Breast epithelium (tissue), 3 donors: Measurements from ENCODE around the gene HJURP.

ENCODE experiments used
- CTCF ChIP-seq, 3 donors: fragments of 450-650 bp; IDR thresholded peaks; one replicate each; pipeline ENCODE4 v1.5.1; 2016 to 2017; ENCODE audit warnings: antibody characterized with exemption in 3 of 3, mild to moderate bottlenecking in 3 of 3, moderate library complexity in 3 of 3
- POLR2A ChIP-seq: fragments of 450-650 bp; IDR thresholded peaks from one replicate; pipeline ENCODE4 v1.6.1; 2016; ENCODE audit warnings: antibody characterized with exemption, mild to moderate bottlenecking, moderate library complexity

- no peak for TF ChIP-seq CTCF (IDR thresholded peaks at IDR 0.05)
- TF ChIP-seq POLR2A, result no peak
These were observed 52.1 kb downstream of the HJURP start for GRCh38 chr2:233802132-233802815.
